EH (cell line): ENCODE measurements around the gene NPDC1.

Experiments
- DNase-seq: peaks from one replicate; pipeline ENCODE4 v3.0.0-alpha.2; 2015; ENCODE audit warnings: low read depth

The NPDC1 gene

DNA sequence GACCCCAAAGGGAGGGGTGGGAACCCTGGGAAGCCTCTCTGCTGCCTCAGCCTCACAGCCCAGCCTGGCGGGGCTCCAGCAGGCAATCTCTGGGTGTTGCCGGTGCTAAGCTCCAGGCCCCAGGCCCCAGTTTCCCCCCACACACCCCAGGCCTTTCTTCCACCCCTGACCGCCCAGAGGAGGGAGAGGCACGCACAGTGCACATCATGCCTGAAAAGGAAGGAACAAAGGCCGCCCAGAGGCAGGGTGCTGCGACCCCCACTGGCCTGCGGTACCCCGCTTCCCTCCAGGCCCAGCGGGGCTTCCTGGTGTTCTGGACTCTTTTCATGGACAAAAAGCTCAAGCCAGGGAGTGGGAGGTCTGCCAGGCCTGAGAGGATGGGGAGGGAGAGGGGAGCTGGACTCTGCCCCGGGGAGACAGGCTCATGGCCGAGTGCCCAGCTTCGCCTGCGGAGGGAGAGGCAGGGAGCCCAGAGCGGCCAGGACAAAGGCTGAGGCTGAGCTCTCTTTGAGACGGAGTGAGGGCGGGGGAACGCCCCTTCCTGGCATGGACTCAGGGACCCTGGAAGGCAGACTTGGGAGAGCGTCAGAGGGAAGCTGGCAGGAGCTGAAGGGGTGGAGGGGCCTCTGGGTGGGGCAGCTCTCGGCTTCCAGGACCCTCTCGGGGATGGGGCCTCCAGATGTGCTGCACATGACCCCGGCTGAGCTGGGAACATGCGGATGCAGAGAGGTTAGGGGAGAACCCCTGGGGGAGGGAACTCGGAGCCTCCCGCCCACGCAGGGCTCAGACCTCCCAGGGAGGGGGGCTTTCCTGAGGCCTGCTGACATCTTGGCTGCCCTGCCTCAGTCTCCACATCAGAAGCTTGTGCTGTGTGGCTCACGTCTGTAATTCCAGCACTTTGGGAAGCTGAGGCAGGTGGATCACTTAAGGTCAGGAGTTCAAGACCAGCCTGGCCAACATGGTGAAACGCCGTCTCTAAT lies 9.7 kb upstream of the NPDC1 start:
- peak; percentile 82 for DNase-seq

- no peak for DNase-seq
Observed at GRCh38 chr9:137054932-137055384, 9.0 kb upstream of the NPDC1 start.

- no peak for DNase-seq
Observed at GRCh38 chr9:137053944-137054931, 8.3 kb upstream of the NPDC1 start, which contains the start of gene ENTPD2. Gene ENTPD2 (minus strand): TSS chr9:137054061. CDS start chr9:137053997, 64 bp downstream.

DNA sequence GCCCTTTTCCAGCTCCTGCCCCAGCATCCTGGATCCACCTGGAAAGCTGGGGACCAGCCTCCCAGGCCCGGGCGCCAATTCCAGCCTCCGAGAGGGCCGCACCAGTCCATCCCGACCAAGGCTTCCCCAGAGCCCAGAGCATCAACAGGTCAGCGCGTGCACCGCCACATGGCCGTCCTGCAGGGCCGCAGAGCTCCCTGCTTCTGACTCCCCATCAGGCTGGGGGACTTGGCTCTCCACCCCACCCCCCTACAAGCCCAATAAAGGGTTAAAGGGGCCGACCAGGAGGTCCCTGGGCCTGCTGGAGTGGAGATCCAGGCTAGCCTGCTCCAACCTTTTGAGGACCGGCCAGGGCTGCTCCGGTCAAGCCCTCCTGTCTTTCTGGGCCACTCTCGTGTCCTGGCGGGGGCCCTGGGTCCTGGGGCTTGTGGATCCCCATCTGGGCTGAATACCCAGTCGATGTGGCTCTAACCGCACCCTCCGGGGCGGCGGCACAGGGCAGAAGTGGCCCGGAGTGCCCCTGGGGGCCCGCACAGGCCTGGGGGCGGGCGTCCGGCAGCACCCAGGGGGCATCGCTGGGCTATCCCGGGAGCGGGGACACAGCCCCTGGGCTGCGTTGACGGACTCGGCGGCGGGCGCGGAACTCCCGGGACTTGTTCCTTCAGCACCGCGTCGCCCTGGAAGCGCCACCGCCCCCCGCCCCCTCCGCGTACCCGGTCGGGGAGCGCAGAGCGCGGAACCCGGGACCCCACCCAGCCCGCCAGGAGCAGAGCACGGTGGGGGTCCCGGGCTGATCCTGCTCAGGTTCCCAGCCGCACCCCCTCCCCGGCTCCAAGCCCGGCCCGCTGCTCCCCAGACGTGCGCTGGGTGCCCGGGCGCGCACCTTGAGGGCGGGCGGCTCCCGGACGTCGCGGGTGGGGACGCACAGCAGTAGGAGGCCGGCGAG lies 7.3 kb upstream of the NPDC1 start:
- DNase-seq = no peak

DNA sequence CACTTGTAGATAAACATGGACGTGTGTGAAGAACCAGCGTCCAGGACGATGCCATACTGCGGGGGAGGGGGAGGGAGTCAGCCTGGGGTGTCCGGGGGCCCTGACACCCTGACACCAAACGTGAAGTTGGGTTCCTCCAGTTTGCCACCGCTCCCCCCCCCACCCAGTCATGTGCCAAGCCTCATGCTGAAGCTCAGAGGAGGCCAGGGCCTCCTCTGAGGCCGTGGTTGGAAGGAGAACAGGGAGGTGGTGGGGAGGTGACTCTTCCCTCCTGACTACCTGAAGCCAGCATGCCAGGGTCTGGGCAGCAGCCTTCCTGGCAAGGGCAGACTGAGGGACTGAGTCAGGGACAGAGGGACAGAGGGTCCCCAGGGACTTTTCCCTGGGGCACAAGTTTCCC lies 6.3 kb upstream of the NPDC1 start:
- no peak for DNase-seq

- no peak for DNase-seq
Observed at GRCh38 chr9:137051145-137051724, 5.3 kb upstream of the NPDC1 start.

DNA sequence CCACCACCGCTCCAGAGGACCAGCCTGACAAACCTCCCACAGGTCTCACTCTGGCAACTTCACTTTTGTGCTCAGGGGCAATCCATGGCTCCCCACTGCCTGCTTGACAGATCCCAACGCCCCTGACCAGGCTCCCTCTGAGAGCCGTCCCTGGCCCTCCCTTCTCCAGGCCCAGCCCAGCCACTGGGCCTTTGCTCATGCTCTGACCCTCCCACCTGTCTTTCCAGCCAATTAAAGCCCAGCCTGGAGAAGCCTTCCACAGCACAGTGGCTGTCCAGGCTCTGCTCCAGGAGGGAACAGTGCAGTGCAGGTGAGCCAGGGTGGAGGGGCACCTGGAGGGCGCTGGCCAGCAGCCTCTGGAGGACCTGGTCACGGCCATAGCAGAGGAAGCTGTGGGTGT lies 4.6 kb upstream of the NPDC1 start:
- no peak for DNase-seq

DNA sequence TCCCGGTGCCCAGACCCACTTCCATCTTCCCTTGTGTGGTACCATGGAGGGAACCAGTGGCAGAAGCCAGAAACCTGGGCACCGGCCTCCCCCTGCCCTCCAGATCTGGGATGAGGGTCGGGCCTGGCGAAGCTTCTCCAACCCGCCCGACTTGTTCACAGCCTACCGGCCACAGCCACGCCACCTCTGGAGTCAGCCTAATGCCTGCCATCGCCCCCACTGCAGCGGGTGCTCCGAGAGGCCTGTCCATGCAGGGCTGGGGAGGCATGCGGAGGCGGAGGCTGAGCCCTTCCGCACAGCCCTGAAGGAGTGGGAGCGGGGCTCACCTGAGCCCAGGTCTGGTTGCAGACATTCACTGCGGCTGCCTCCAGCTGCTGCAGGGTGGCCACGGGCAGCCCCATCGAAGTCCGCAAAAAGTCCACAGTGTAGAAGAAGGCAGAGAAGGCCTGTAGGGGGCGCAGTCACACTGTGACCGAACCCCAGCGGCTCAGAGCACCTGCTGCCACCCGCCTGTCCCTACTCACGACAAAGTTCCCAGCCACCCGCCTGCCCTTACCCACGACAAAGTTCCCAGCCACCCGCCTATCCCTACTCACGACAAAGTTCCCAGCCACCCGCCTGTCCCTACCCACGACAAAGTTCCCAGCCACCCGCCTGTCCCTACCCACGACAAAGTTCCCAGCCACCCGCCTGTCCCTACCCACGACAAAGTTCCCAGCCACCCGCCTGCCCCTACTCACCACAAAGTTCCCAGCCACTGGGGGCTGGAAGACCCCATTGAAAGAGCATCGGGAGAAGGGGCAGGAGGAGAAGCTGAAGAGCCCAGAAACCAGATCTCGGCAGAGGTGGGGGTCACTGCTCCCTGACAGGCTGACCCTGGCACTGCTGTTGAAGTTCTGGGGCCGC lies 3.8 kb upstream of the NPDC1 start:
- peak; percentile 51 for DNase-seq

DNA sequence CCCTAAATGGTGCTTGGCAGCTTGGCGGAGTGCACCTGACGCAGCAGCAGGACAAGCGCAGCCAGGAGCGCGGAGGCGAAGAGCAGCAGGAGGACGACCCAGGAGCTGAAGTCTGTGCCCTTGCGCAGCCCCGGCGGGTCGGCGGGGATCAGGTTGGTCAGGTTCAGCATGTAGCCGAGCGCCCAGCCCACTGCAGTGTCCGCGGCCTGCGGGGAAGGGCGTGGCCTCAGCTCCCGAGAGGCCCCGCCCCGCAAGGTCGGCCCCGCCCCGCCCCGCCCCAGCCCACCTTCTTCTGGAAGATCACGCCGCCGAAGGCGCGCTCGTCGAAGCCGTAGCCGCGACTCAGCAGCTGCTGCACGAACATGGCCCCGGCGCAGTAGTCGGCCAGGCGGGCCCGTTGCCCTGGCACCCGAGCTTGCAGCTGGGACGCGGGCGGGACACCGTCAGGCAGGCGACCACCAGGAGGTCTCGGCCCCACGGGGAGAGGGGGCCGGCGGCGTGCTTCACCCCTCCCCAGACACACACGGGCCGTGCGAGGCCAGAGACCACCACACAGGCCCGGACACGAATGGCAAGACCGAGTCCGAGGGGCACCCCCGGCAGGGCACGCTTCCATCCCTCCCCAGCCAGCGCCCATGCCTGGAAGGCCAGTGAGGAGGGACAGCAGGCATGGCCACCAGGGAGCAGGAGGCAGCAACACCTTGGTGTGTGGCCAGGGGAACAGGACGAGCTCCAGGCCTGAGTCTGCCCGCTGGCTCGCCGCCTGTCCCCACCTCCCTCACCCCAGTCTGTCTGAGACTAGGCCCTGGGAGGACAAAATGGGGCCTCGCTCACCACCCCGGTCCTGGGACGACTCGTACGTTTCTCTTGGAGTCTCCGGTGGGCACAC lies 2.9 kb upstream of the NPDC1 start:
- no peak for DNase-seq

- DNase-seq = peak; percentile 55
Observed at GRCh38 chr9:137045294-137046087, 486 bp downstream of the NPDC1 start.

- no peak for DNase-seq
Observed at GRCh38 chr9:137044502-137045177, 1.3 kb downstream of the NPDC1 start.

GRCh38 chr9:137044037-137044436 lies 1.9 kb downstream of the NPDC1 start:
- no peak for DNase-seq

DNA sequence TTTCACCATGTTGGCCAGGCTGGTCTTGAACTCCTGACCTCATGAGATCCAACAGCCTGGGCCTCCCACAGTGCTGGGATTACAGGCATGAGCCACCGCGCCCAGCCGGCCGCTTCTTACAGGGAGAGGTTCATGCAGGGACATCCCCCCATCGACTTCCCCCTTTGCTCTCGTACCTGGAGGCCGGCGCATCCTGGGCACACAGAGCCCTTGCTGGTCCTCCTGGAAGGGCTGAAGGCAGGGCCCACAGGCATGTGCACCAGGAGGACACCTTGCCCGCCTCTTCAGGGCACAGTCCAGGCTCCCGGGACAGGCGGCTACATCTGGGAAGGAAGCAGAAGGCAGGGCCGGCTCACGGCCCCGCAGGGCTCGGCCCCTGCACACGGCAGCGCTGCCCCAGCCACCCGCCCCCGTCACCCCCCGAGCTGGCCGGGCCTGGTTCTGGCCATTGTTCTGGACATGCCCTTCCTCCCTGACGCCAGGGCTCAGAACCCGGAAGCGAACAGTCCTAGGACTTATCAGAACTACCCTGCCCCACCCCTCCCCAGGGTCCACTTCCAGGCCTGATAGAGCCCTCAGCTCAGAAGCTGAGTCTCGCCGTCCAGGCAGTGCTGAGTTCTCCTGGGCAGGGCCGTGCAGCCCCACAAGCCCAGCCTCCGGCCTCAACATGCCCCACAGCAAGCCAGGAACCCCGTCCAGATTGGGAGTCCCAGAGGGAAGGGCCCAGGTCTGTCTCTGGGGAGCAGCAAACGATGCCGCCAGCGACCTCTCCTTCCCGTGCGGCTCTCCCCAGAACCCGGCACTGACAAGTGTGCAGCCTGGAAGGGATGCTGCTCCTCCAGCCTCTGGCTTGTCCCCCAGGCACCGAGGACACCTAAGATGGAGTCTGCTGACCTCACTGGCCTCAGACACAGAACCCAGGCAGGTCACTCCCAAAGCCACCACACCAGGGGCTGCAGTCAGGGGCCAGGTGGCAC lies 2.9 kb downstream of the NPDC1 start:
- no peak for DNase-seq

GRCh38 chr9:137041124-137041523 lies 4.9 kb downstream of the NPDC1 start:
- no peak for DNase-seq

- no peak for DNase-seq
Observed at GRCh38 chr9:137040568-137040967, 5.4 kb downstream of the NPDC1 start.
